WTC11 (cell line): Measurements from ENCODE around the gene VTI1A.

Experiments used
- CTCF ChIP-seq: fragments of 200-600 bp; IDR thresholded peaks from 2 replicates; pipeline ENCODE4 v1.8.0; 2022; ENCODE audit warnings: antibody characterized with exemption
- EMX1 ChIP-seq: fragments of 250-450 bp; sonication (Bioruptor Pico); IDR thresholded peaks from 2 replicates; pipeline ENCODE4 v1.8.0; 2021; ENCODE audit warnings: mild to moderate bottlenecking
- SMAD3 ChIP-seq: sonication (generic); formaldehyde crosslinking; IDR thresholded peaks from 2 replicates; pipeline ENCODE4 v1.8.0; 2022; ENCODE audit warnings: missing genetic modification reagents, mild to moderate bottlenecking, borderline replicate concordance
- USF1 ChIP-seq: sonication (generic); formaldehyde crosslinking; IDR thresholded peaks from 2 replicates; pipeline ENCODE4 v1.8.0; 2022; ENCODE audit warnings: mild to moderate bottlenecking, missing genetic modification reagents
- TF ChIP-seq, protein P1 (sequence below): sonication (generic); formaldehyde crosslinking; IDR thresholded peaks from 2 replicates; pipeline ENCODE4 v1.8.0; 2022; ENCODE audit warnings: mild to moderate bottlenecking, missing genetic modification reagents
- TF ChIP-seq, protein P2 (sequence below): sonication (generic); formaldehyde crosslinking; IDR thresholded peaks from 2 replicates; pipeline ENCODE4 v1.8.0; 2022; ENCODE audit warnings: mild to moderate bottlenecking, missing genetic modification reagents
- TF ChIP-seq, protein P3 (sequence below): sonication (generic); formaldehyde crosslinking; IDR thresholded peaks from 2 replicates; pipeline ENCODE4 v1.8.1; 2022; ENCODE audit warnings: low read depth, missing genetic modification reagents, borderline replicate concordance

- TF ChIP-seq EMX1 (CRISPR knock-in tag), result no peak
- no peak for TF ChIP-seq CTCF
- TF ChIP-seq, protein P1, sequence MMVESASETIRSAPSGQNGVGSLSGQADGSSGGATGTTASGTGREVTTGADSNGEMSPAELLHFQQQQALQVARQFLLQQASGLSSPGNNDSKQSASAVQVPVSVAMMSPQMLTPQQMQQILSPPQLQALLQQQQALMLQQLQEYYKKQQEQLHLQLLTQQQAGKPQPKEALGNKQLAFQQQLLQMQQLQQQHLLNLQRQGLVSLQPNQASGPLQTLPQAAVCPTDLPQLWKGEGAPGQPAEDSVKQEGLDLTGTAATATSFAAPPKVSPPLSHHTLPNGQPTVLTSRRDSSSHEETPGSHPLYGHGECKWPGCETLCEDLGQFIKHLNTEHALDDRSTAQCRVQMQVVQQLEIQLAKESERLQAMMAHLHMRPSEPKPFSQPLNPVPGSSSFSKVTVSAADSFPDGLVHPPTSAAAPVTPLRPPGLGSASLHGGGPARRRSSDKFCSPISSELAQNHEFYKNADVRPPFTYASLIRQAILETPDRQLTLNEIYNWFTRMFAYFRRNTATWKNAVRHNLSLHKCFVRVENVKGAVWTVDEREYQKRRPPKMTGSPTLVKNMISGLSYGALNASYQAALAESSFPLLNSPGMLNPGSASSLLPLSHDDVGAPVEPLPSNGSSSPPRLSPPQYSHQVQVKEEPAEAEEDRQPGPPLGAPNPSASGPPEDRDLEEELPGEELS, result no peak
- TF ChIP-seq, protein P2, sequence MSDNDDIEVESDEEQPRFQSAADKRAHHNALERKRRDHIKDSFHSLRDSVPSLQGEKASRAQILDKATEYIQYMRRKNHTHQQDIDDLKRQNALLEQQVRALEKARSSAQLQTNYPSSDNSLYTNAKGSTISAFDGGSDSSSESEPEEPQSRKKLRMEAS (CRISPR knock-in tag), result no peak
- TF ChIP-seq, protein P3, sequence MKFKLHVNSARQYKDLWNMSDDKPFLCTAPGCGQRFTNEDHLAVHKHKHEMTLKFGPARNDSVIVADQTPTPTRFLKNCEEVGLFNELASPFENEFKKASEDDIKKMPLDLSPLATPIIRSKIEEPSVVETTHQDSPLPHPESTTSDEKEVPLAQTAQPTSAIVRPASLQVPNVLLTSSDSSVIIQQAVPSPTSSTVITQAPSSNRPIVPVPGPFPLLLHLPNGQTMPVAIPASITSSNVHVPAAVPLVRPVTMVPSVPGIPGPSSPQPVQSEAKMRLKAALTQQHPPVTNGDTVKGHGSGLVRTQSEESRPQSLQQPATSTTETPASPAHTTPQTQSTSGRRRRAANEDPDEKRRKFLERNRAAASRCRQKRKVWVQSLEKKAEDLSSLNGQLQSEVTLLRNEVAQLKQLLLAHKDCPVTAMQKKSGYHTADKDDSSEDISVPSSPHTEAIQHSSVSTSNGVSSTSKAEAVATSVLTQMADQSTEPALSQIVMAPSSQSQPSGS (CRISPR knock-in tag), result no peak
- no peak for TF ChIP-seq USF1 (CRISPR knock-in tag)
- no peak for TF ChIP-seq SMAD3 (CRISPR knock-in tag)
These were observed 203.6 kb downstream of the VTI1A start for GRCh38 chr10:112650588-112651030.
